H1 (cell line): Measurements from ENCODE around the gene SYNGR4. TPM values are rescaled to one million over a fixed set of nuclear protein-coding genes. Genes with fewer than 3 reads are reported as not detected.

Experiments
- CTCF ChIA-PET: fragments of 300-600 bp; sonication (Branson Sonifier 250); formaldehyde crosslinking; loops from one replicate; lab custom pipeline; 2021; ENCODE audit not compliant: partially characterized antibody; lab: Charles Lee
- POLR2A ChIA-PET: fragments of 300-600 bp; sonication (Branson Sonifier 250); formaldehyde crosslinking; loops from one replicate; lab custom pipeline; 2021; ENCODE audit warnings: inconsistent platforms; ENCODE audit not compliant: partially characterized antibody; lab: Charles Lee
- DNase-seq, 2 experiments: peaks; one replicate each; pipeline versions ENCODE4 v3.0.0 to v3.0.0-alpha.2; 2010 to 2022; ENCODE audit warnings: low spot score in 2 of 2, low read depth in 1 of 2, mixed read lengths in 1 of 2
- FAIRE-seq: peaks from 2 replicates; lab custom pipeline; 2011; peaks lifted over from hg19 to GRCh38; lab: Jason Lieb, UNC
- H2AFZ ChIP-seq: 2 replicates; pipeline ENCODE4 v1.8.1; 2012; ENCODE audit warnings: low read length, inconsistent platforms
- H2AK5ac ChIP-seq: 2 replicates; pipeline ENCODE4 v1.6.1; 2013; ENCODE audit warnings: low read depth, low read length
- H2BK120ac ChIP-seq: replicated peaks from 2 replicates; pipeline ENCODE3; 2013; ENCODE audit warnings: low read depth, low read length, inconsistent platforms
- H2BK12ac ChIP-seq: 2 replicates; pipeline ENCODE4 v1.6.1; 2013; ENCODE audit warnings: low read depth, low read length
- H2BK15ac ChIP-seq: 2 replicates; pipeline ENCODE4 v1.6.1; 2013; ENCODE audit warnings: low read length
- H2BK20ac ChIP-seq: 2 replicates; pipeline ENCODE4 v1.6.1; 2013; ENCODE audit warnings: low read length
- H2BK5ac ChIP-seq: 2 replicates; pipeline ENCODE4 v1.6.1; 2013; ENCODE audit warnings: low read depth, low read length
- H3K14ac ChIP-seq: 2 replicates; pipeline ENCODE4 v1.6.1; 2013; ENCODE audit warnings: inconsistent platforms; ENCODE audit not compliant: insufficient read length
- H3K18ac ChIP-seq: 2 replicates; pipeline ENCODE4 v1.6.1; 2013; ENCODE audit warnings: low read length; ENCODE audit errors: extremely low read depth
- H3K23ac ChIP-seq: 2 replicates; pipeline ENCODE4 v1.6.1; 2013; ENCODE audit warnings: inconsistent platforms; ENCODE audit not compliant: insufficient read length
- H3K23me2 ChIP-seq: 2 replicates; pipeline ENCODE4 v1.6.1; 2013; ENCODE audit warnings: low read depth, low read length
- H3K27ac ChIP-seq: 2 replicates; pipeline ENCODE4 v1.6.1; 2011; ENCODE audit warnings: low read depth, low read length, inconsistent platforms
- H3K27me3 ChIP-seq, 4 experiments: replicated peaks in 1 of 4; 1 replicate in 1 of 4; 2 replicates in 3 of 4; pipeline versions ENCODE4 v1.6.1 to v1.8.1; 2011 to 2013; ENCODE audit warnings: low read length in 3 of 4, mild to moderate bottlenecking in 3 of 4, inconsistent platforms in 2 of 4, mixed read lengths in 2 of 4, moderate library complexity in 1 of 4; ENCODE audit not compliant: control insufficient read depth in 3 of 4, insufficient read depth in 3 of 4; ENCODE audit errors: extremely low read depth in 1 of 4
- H3K36me3 ChIP-seq, 4 experiments: 2 replicates each; pipeline versions ENCODE4 v1.6.1 to v1.8.1; 2011 to 2013; ENCODE audit warnings: mild to moderate bottlenecking in 4 of 4, low read length in 3 of 4, moderate library complexity in 2 of 4, control low read depth in 1 of 4, inconsistent platforms in 1 of 4; ENCODE audit not compliant: insufficient read depth in 4 of 4, control insufficient read depth in 2 of 4
- H3K4ac ChIP-seq: replicated peaks from 2 replicates; pipeline ENCODE3; 2013; ENCODE audit warnings: low read length, low read depth, mixed read lengths, inconsistent platforms; ENCODE audit not compliant: insufficient read length
- H3K4me1 ChIP-seq, 4 experiments: replicated peaks in 1 of 4; 1 replicate in 1 of 4; 2 replicates in 3 of 4; pipeline versions ENCODE4 v1.6.1 to v1.8.1; 2011 to 2013; ENCODE audit warnings: low read length in 3 of 4, inconsistent platforms in 2 of 4, mixed read lengths in 1 of 4; ENCODE audit not compliant: insufficient read depth in 4 of 4, control insufficient read depth in 3 of 4
- H3K4me2 ChIP-seq, 2 experiments: 2 replicates each; pipeline versions ENCODE4 v1.6.1 to v1.8.1; 2011 to 2013; ENCODE audit warnings: low read depth in 2 of 2, low read length in 2 of 2, control low read depth in 1 of 2, inconsistent platforms in 1 of 2, mild to moderate bottlenecking in 1 of 2; ENCODE audit not compliant: insufficient read depth in 1 of 2
- H3K4me3 ChIP-seq, 4 experiments: fragments of 200-600, 300-600 bp in 1 of 4; sonication (generic), shearing (Covaris generic), sonication (Bioruptor Twin) in 1 of 4; 2 replicates each; pipeline versions ENCODE4 v1.5.1 to v1.8.1; 2011 to 2016; ENCODE audit warnings: low read length in 4 of 4, low read depth in 3 of 4, control low read depth in 2 of 4, inconsistent platforms in 2 of 4, mild to moderate bottlenecking in 2 of 4, mixed read lengths in 1 of 4, moderate library complexity in 1 of 4; ENCODE audit not compliant: insufficient read depth in 2 of 4; ENCODE audit errors: extremely low read depth in 1 of 4
- H3K56ac ChIP-seq: replicated peaks from 2 replicates; pipeline ENCODE3; 2013; ENCODE audit warnings: low read depth, mild to moderate bottlenecking, mixed read lengths, low read length, inconsistent platforms; ENCODE audit not compliant: insufficient read length
- H3K79me1 ChIP-seq: 2 replicates; pipeline ENCODE4 v1.6.1; 2013; ENCODE audit warnings: low read depth, low read length, control low read depth
- H3K79me2 ChIP-seq, 2 experiments: 2 replicates each; pipeline versions ENCODE4 v1.6.1 to v1.8.1; 2012 to 2013; ENCODE audit warnings: low read length in 2 of 2, mild to moderate bottlenecking in 2 of 2, inconsistent platforms in 1 of 2; ENCODE audit not compliant: insufficient read depth in 2 of 2, control insufficient read depth in 1 of 2
- H3K9ac ChIP-seq, 4 experiments: replicated peaks in 1 of 4; 1 replicate in 1 of 4; 2 replicates in 3 of 4; pipeline versions ENCODE4 v1.6.1 to v1.8.1; 2011 to 2013; ENCODE audit warnings: low read depth in 3 of 4, low read length in 3 of 4, control low read depth in 2 of 4, mild to moderate bottlenecking in 2 of 4, moderate library complexity in 2 of 4, inconsistent platforms in 1 of 4; ENCODE audit errors: extremely low read depth in 1 of 4
- H3K9me3 ChIP-seq, 2 experiments: 2 replicates each; pipeline versions ENCODE4 v1.6.1 to v1.8.1; 2012 to 2013; ENCODE audit warnings: mild to moderate bottlenecking in 2 of 2, moderate library complexity in 2 of 2, control low read depth in 1 of 2, inconsistent platforms in 1 of 2, low read depth in 1 of 2, low read length in 1 of 2, mixed read lengths in 1 of 2; ENCODE audit not compliant: insufficient read depth in 2 of 2
- H4K20me1 ChIP-seq, 2 experiments: replicated peaks in 1 of 2; 2 replicates each; pipeline versions ENCODE3 to v1.8.1; 2011 to 2013; ENCODE audit warnings: inconsistent platforms in 2 of 2, low read length in 2 of 2, mild to moderate bottlenecking in 1 of 2; ENCODE audit not compliant: insufficient read depth in 2 of 2, control insufficient read depth in 1 of 2
- H4K5ac ChIP-seq: 2 replicates; pipeline ENCODE4 v1.6.1; 2013; ENCODE audit warnings: low read length, low read depth, mixed read lengths, inconsistent platforms; ENCODE audit not compliant: insufficient read length
- H4K8ac ChIP-seq: 2 replicates; pipeline ENCODE4 v1.8.0; 2013; ENCODE audit warnings: mild to moderate bottlenecking, moderate library complexity, low read length, inconsistent platforms; ENCODE audit not compliant: insufficient read depth; ENCODE audit errors: extremely low read depth
- H4K91ac ChIP-seq: replicated peaks from 2 replicates; pipeline ENCODE3; 2013; ENCODE audit warnings: low read length, mixed read lengths, inconsistent platforms; ENCODE audit not compliant: insufficient read length
- CBX5 ChIP-seq: fragments of 300-800, 300-1000 bp; sonication (generic); IDR thresholded peaks from 2 replicates; pipeline ENCODE4 v1.7.1; 2016; ENCODE audit warnings: antibody characterized with exemption, low read length, low read depth
- CREB1 ChIP-seq: IDR thresholded peaks from 2 replicates; pipeline ENCODE4 v1.6.1; 2012; ENCODE audit warnings: inconsistent platforms
- FOSL1 ChIP-seq: IDR thresholded peaks from 2 replicates; pipeline ENCODE4 v1.6.1; 2011; ENCODE audit warnings: mild to moderate bottlenecking, low read depth, low read length, moderate library complexity; ENCODE audit not compliant: insufficient read depth
- JUN ChIP-seq: IDR thresholded peaks from 2 replicates; pipeline ENCODE4 v1.6.1; 2011; ENCODE audit warnings: low read depth, mild to moderate bottlenecking, improper control_type of control experiment, low read length
- MAX ChIP-seq: IDR thresholded peaks from 2 replicates; pipeline ENCODE4 v1.6.1; 2012; ENCODE audit warnings: inconsistent platforms
- NRF1 ChIP-seq: IDR thresholded peaks from 2 replicates; pipeline ENCODE4 v1.6.1; 2011; ENCODE audit warnings: mild to moderate bottlenecking, low read depth, low read length, improper control_type of control experiment
- POLR2A ChIP-seq, 2 experiments: IDR thresholded peaks; 1 replicate in 1 of 2; 2 replicates in 1 of 2; pipeline ENCODE4 v1.6.1; 2011; ENCODE audit warnings: low read depth in 2 of 2, low read length in 2 of 2, mild to moderate bottlenecking in 2 of 2; ENCODE audit errors: control extremely low read depth in 1 of 2
- POLR2AphosphoS5 ChIP-seq: IDR thresholded peaks from 2 replicates; pipeline ENCODE4 v1.6.1; 2011; ENCODE audit warnings: low read depth, low read length
- RNF2 ChIP-seq: fragments of 200-900, 300-1000 bp; sonication (generic); IDR thresholded peaks from 2 replicates; pipeline ENCODE4 v1.7.1; 2016; ENCODE audit warnings: borderline replicate concordance, low read depth, mild to moderate bottlenecking, antibody characterized with exemption, low read length; ENCODE audit not compliant: poor library complexity, severe bottlenecking; ENCODE audit errors: missing control alignments
- SIN3A ChIP-seq, 2 experiments: IDR thresholded peaks in 1 of 2; conservative IDR thresholded peaks in 1 of 2; 2 replicates each; pipeline ENCODE4 v1.6.1; 2011 to 2012; ENCODE audit warnings: low read length in 2 of 2, improper control_type of control experiment in 1 of 2, low read depth in 1 of 2, mild to moderate bottlenecking in 1 of 2
- TAF1 ChIP-seq: IDR thresholded peaks from 2 replicates; pipeline ENCODE4 v1.6.1; 2011; ENCODE audit warnings: mild to moderate bottlenecking, low read depth, low read length
- TCF12 ChIP-seq: IDR thresholded peaks from 2 replicates; pipeline ENCODE4 v1.6.1; 2011; ENCODE audit warnings: low read depth, mild to moderate bottlenecking, low read length
- WGBS, 2 experiments: shearing (Covaris generic) in 1 of 2; methylation state at CpG; one replicate each; pipeline versions ENCODE4 v1.1.6 to v1.1.7; 2013 to 2015; ENCODE audit warnings: low lambda C conversion rate in 2 of 2, mixed read lengths in 2 of 2, inconsistent platforms in 1 of 2, low coverage in 1 of 2, missing lambda C conversion rate in 1 of 2; ENCODE audit not compliant: insufficient replicate concordance in 2 of 2, insufficient coverage in 1 of 2, insufficient read length in 1 of 2; ENCODE audit errors: extremely low coverage in 1 of 2, missing lambda C conversion rate in 1 of 2; 5-methylcytosine and 5-hydroxymethylcytosine counted together
- polyA plus RNA-seq, 7 experiments: library from polyadenylated mRNA; depleted of rRNA in 3 of 7; stranded (reverse) in 5 of 7; unstranded in 2 of 7; fragments of >200 nt in 5 of 7; fragments of 200-250 nt in 2 of 7; gene quantifications; 1 replicate in 5 of 7; 2 replicates in 1 of 7; 4 replicates in 1 of 7; pipeline versions ENCODE4 v1.2.1 to v1.2.3, GENCODE V29; 2011 to 2013; ENCODE audit warnings: missing spikeins in 2 of 7, mixed read lengths in 2 of 7
- total RNA-seq: library from RNA; stranded (reverse); fragmentation: NEBNext Ultra II Directional; extraction: Animal tissue kit (Norgen Biotek cat#: 25700); gene quantifications from 2 replicates; pipeline ENCODE4 v1.2.1, GENCODE V29; 2021

Gene SYNGR4
- total and polyA plus RNA-seq, 2 of the 8 experiments (the other 6 are each of a cell fraction or from before 2014, with no cell fraction given), result 0.41 TPM; not detected in 1

GRCh38 chr19:48365602-48366001 is 1.4 kb downstream of the SYNGR4 start:
- no peak overlapping the region for H4K91ac ChIP-seq
- H3K4me1 ChIP-seq, result peaks cover 0 to 5% (median 4%) of the 10 kb centered on the region in 4 experiments; a peak in 4 of 7 replicates
- ChIA-PET POLR2A (interaction anchor here (1.7 kb wide), 1 partner anchor 122 kb away, joined by 4 read pairs; no protein-coding TSS in a partner anchor), CTCF (interaction anchor here (1.1 kb wide), 1 partner anchor 31 kb away, joined by 3 read pairs; no protein-coding TSS in a partner anchor)
- no peak overlapping the region; the same call in 1 of the 2 replicates for H2AK5ac ChIP-seq
- no peak overlapping the region for H2BK20ac ChIP-seq
- H4K8ac ChIP-seq, result peak overlapping the region; percentile 12; the same call in 1 of the 2 replicates
- no peak overlapping the region for H3K23ac ChIP-seq
- no peak overlapping the region for H2AFZ ChIP-seq
- no peak overlapping the region for H3K4me2 ChIP-seq
- peaks cover 7% of the 10 kb centered on the region for H3K23me2 ChIP-seq
- no peak overlapping the region for H2BK5ac ChIP-seq
- H3K79me2 ChIP-seq, result no peaks in the 10 kb centered on the region
- no peak for FAIRE-seq
- no peak overlapping the region for H3K18ac ChIP-seq
- peaks cover 0 to 10% (median 2%) of the 10 kb centered on the region in 4 experiments; a peak in 3 of 7 replicates for H3K27me3 ChIP-seq
- no peak overlapping the region for H2BK15ac ChIP-seq
- H3K4ac ChIP-seq, result no peak overlapping the region
- H3K56ac ChIP-seq, result no peak overlapping the region
- no peak overlapping the region for H3K4me3 ChIP-seq
- no peaks in the 10 kb centered on the region for H3K9me3 ChIP-seq
- no peak overlapping the region for H2BK12ac ChIP-seq
- TF ChIP-seq SIN3A (conservative IDR thresholded peaks at IDR 0.05 in 1 of 2, IDR thresholded peaks at IDR 0.05 in 1 of 2; ENCODE audit: low read depth in 1 of 2, low read length in 2 of 2) (no peak), POLR2A (IDR thresholded peaks at IDR 0.05; ENCODE audit: control extremely low read depth in 1 of 2, low read depth in 2 of 2, low read length in 2 of 2) (no peak), JUN (no peak), CREB1 (no peak), NRF1 (no peak), TCF12 (no peak), CBX5 (no peak), POLR2AphosphoS5 (no peak), MAX (no peak), FOSL1 (no peak), RNF2 (no peak), TAF1 (no peak)
- DNase-seq, result no peak
- no peaks in the 10 kb centered on the region for H4K20me1 ChIP-seq
- H4K5ac ChIP-seq, result no peak overlapping the region
- H3K79me1 ChIP-seq, result no peaks in the 10 kb centered on the region
- H3K14ac ChIP-seq, result no peak overlapping the region
- H3K36me3 ChIP-seq, result no peaks in the 10 kb centered on the region; a peak in 1 of 8 replicates
- no peak overlapping the region for H2BK120ac ChIP-seq
- WGBS, 2 experiments, result 93% methylated on average over 9 of the region's 11 CpGs; no CpG with 5 or more reads in 1 of the 2 experiments
- no peak overlapping the region for H3K27ac ChIP-seq
- no peak overlapping the region for H3K9ac ChIP-seq
